Astrocyte of the spinal cord (primary cell): ENCODE measurements around the gene PHYHIPL.
"Not testable (repeated sequence)": the region's sequence is repeated elsewhere in the genome, so short reads cannot be mapped to it uniquely, and the experiment has no call there.

Source experiments
- DNase-seq: peaks from one replicate; pipeline ENCODE4 v3.0.0; 2011; ENCODE audit warnings: low read depth, low spot score
- H3K4me3 ChIP-seq: 2 replicates; pipeline ENCODE4 v1.5.1; 2011; ENCODE audit warnings: low read depth, mild to moderate bottlenecking, low read length, moderate library complexity
- in situ Hi-C: cut with HindIII; loops from 2 replicates; pipeline ENCODE4 v1.10.0; 2017; ENCODE audit warnings: low sequenced_read_pairs
- TF ChIP-seq, protein P1 (sequence below): IDR thresholded peaks from 2 replicates; pipeline ENCODE4 v1.5.1; 2012; ENCODE audit warnings: low read depth, mild to moderate bottlenecking, low read length, inconsistent platforms

The PHYHIPL gene

DNA sequence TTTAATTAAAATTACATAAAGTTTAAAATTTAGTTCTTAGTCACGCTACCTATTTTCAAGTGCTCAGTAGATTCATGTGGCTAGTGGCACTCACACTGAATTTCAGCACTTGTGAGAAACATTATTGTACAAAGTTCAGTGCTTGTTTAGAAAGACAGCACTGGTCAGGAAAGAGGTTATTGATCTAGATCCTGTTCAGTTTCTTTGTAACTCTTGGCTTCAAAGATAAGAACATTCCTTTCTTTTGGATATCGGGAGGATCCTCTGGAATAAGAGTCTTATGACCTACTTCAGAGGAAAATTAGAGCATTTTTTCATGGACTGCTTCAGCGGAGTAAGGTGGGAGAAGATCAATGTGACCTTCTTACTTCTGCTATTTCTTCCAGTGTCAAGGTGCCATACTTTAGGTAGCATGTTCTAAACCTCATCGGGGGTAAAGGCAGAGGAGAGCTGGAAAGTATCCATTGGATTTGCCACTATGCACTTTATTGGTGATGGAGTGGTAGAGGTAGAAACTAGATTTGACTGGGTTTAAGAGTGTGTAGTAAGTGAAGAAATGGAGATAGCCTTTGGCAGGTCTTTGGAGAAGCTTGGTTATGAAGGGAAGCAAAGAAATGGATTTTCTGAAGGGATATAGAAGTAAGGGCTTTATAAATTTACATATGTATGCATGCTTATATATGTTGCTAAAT is 39.9 kb downstream of the PHYHIPL start:
- TF ChIP-seq, protein P1, sequence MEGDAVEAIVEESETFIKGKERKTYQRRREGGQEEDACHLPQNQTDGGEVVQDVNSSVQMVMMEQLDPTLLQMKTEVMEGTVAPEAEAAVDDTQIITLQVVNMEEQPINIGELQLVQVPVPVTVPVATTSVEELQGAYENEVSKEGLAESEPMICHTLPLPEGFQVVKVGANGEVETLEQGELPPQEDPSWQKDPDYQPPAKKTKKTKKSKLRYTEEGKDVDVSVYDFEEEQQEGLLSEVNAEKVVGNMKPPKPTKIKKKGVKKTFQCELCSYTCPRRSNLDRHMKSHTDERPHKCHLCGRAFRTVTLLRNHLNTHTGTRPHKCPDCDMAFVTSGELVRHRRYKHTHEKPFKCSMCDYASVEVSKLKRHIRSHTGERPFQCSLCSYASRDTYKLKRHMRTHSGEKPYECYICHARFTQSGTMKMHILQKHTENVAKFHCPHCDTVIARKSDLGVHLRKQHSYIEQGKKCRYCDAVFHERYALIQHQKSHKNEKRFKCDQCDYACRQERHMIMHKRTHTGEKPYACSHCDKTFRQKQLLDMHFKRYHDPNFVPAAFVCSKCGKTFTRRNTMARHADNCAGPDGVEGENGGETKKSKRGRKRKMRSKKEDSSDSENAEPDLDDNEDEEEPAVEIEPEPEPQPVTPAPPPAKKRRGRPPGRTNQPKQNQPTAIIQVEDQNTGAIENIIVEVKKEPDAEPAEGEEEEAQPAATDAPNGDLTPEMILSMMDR: no peak
- in situ Hi-C loops: no loop called here
- no peak for DNase-seq
- no peak overlapping the region for H3K4me3 ChIP-seq

- TF ChIP-seq, protein P1: no peak
- in situ Hi-C loops: no loop called here
- DNase-seq: no peak
- H3K4me3 ChIP-seq: no peak overlapping the region
These were observed 46.3 kb downstream of the PHYHIPL start for GRCh38 chr10:59222788-59223187.

DNA sequence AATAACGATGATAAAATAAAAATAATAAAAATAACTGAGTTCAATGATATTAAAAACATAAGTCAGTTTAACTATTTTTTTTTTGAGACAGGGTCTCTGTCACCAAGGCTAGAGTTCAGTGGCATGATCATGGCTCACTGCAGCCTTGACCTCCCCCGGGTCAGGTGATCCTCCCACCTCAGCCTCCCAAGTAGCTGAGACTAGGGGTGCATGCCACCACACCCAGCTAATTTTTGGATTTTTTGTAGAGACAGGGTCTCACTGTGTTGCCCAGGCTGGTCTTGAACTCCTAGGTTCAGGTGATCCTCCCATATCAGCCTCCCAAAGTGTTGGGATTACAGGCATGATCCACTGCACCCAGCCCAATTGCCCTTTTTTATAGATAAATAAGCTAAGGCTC is 47.2 kb downstream of the PHYHIPL start:
- in situ Hi-C loops, H3K4me3 ChIP-seq, DNase-seq: not testable (repeated sequence)

DNA sequence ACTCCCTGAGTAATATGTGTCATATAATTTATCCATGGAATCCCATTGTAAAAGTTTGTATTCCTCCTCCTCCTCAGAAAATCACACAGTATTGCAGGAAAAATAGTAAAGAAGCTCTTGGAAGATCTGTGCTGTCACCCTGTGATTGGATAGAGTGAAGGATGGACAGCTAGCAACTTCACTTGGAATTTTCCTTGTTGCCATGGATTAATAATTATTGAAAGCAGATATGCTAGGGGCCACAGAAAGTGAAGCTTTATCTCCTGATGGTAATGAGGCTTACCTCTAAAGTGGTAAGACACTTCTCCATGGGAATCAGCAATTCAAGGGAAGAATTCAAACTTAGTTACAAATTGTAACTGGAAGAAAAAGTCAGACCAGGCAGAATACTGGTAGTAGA is 48.8 kb downstream of the PHYHIPL start:
- DNase-seq: no peak
- in situ Hi-C loops: no loop called here
- TF ChIP-seq, protein P1: no peak
- no peak overlapping the region for H3K4me3 ChIP-seq

GRCh38 chr10:59227136-59227673 is 50.8 kb downstream of the PHYHIPL start:
- no peak overlapping the region for H3K4me3 ChIP-seq
- in situ Hi-C loops: no loop called here
- DNase-seq: no peak
- TF ChIP-seq, protein P1: no peak

GRCh38 chr10:59229441-59229840 is 53.0 kb downstream of the PHYHIPL start:
- in situ Hi-C loops: no loop called here
- TF ChIP-seq, protein P1: no peak

DNA sequence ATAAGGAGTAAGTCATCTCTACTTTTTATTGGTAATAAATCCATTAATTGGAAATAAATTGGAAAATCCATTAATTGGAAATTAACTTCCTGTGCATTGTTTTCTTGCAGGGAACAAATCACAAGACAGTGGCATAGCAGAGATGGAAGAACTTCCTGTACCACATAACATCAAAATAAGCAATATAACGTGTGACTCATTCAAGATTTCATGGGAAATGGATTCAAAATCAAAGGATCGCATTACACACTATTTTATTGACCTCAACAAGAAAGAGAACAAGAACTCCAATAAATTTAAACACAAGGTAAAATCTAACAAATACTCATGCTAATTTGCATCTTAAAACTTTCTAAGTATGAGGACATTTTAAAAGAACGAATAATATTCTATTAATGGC is 57.8 kb downstream of the PHYHIPL start:
- TF ChIP-seq, protein P1: no peak
- peak; percentile 43 for DNase-seq
- in situ Hi-C loops: no loop called here
- no peak overlapping the region for H3K4me3 ChIP-seq

More at GRCh38 chr10:59229441-59229840, 53.0 kb downstream of the PHYHIPL start:
- no peak for DNase-seq
- no peak overlapping the region for H3K4me3 ChIP-seq
